Nephron (organoid): ENCODE results near the gene YBX1.

Experiments used
- H3K27ac Mint-ChIP-seq, 3 experiments: 2 replicates each; pipeline ENCODE4 v1.8.0; 2020; ENCODE audit warnings: mixed read lengths in 3 of 3, mild to moderate bottlenecking in 2 of 3, moderate library complexity in 1 of 3
- H3K27me3 Mint-ChIP-seq: 2 replicates; pipeline ENCODE4 v1.8.0; 2021; ENCODE audit warnings: low read depth, mild to moderate bottlenecking, moderate library complexity, mixed read lengths
- H3K36me3 Mint-ChIP-seq: 2 replicates; pipeline ENCODE4 v1.8.0; 2020; ENCODE audit warnings: low read depth, mixed read lengths
- H3K4me1 Mint-ChIP-seq: 2 replicates; pipeline ENCODE4 v1.8.0; 2020; ENCODE audit warnings: mixed read lengths
- H3K4me3 Mint-ChIP-seq, 3 experiments: 2 replicates each; pipeline ENCODE4 v1.8.0; 2020; ENCODE audit warnings: mild to moderate bottlenecking in 3 of 3, mixed read lengths in 3 of 3, moderate library complexity in 2 of 3
- H3K9me3 Mint-ChIP-seq: 2 replicates; pipeline ENCODE4 v1.8.0; 2020; ENCODE audit warnings: mixed read lengths
- TF ChIP-seq, protein P1 (sequence below), 3 experiments: fragments of 200-600 bp; sonication (generic); IDR thresholded peaks; one replicate each; pipeline ENCODE4 v1.5.0; 2021; ENCODE audit warnings: antibody characterized with exemption in 3 of 3; ENCODE audit not compliant: unreplicated experiment in 3 of 3

Gene YBX1

DNA sequence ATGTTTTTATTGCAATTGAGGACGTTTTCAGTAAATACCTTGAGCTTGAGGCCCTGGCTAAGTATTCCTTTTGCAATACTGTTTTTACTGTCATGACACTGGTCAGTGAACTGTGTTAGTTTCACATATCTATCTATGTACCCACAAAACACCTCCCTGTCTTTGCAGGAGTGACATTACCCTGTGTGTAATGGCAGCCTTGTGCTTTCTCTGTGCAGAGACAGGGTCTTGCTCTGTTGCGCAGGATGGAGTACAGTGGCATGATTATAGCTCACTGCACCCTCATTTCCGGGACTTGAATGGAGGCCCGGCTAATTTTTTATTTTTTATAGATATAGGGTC is 8.9 kb downstream of the YBX1 start:
- Mint-ChIP-seq H3K27me3 (no peaks in the 10 kb centered on the region), H3K27ac (peak overlapping the region in 1 of 3 experiments; percentile 81), H3K36me3 (peaks cover 46% of the 10 kb centered on the region), H3K4me1 (peaks cover 64% of the 10 kb centered on the region), H3K9me3 (no peaks in the 10 kb centered on the region), H3K4me3 (no peak overlapping the region)
- TF ChIP-seq, protein P1, sequence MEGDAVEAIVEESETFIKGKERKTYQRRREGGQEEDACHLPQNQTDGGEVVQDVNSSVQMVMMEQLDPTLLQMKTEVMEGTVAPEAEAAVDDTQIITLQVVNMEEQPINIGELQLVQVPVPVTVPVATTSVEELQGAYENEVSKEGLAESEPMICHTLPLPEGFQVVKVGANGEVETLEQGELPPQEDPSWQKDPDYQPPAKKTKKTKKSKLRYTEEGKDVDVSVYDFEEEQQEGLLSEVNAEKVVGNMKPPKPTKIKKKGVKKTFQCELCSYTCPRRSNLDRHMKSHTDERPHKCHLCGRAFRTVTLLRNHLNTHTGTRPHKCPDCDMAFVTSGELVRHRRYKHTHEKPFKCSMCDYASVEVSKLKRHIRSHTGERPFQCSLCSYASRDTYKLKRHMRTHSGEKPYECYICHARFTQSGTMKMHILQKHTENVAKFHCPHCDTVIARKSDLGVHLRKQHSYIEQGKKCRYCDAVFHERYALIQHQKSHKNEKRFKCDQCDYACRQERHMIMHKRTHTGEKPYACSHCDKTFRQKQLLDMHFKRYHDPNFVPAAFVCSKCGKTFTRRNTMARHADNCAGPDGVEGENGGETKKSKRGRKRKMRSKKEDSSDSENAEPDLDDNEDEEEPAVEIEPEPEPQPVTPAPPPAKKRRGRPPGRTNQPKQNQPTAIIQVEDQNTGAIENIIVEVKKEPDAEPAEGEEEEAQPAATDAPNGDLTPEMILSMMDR (IDR thresholded peaks at IDR 0.05; ENCODE audit: unreplicated experiment in 3 of 3): no peak

DNA sequence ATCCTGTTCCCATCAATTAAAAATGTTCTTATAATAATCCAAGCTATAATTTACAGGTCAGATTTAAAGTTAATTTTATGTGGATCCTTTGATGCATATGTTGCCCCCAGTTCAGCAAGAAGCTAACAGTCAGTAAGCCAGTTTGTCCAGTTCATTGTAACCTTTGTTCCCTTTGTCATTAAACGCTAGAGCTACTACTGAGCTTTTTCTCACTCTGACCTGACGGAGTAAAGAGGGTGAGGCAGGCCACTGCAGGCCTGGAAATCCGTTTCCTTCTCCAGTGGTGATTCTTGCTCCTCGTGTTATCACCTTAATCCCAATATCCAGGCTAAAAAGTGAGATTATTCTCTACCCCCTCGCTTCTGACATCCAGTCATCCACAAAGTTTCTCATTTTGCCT is 10.2 kb downstream of the YBX1 start:
- peak overlapping the region in 2 of 3 experiments; percentile 2 to 6 for H3K4me3 Mint-ChIP-seq
- TF ChIP-seq, protein P1 (IDR thresholded peaks at IDR 0.05; ENCODE audit: unreplicated experiment in 3 of 3): no peak
- H3K36me3 Mint-ChIP-seq: peaks cover 54% of the 10 kb centered on the region
- no peaks in the 10 kb centered on the region for H3K27me3 Mint-ChIP-seq
- peaks cover 54% of the 10 kb centered on the region for H3K4me1 Mint-ChIP-seq
- no peaks in the 10 kb centered on the region for H3K9me3 Mint-ChIP-seq
- peak overlapping the region; percentile 27 to 95 (median 65) for H3K27ac Mint-ChIP-seq

GRCh38 chr1:42692911-42693310 is 10.7 kb downstream of the YBX1 start:
- no peaks in the 10 kb centered on the region for H3K27me3 Mint-ChIP-seq
- H3K36me3 Mint-ChIP-seq: peaks cover 54% of the 10 kb centered on the region
- peaks cover 49% of the 10 kb centered on the region for H3K4me1 Mint-ChIP-seq

GRCh38 chr1:42698081-42698813 is 16.0 kb downstream of the YBX1 start:
- Mint-ChIP-seq H3K36me3 (peaks cover 90% of the 10 kb centered on the region), H3K27me3 (no peaks in the 10 kb centered on the region), H3K4me3 (no peak overlapping the region), H3K9me3 (no peaks in the 10 kb centered on the region), H3K4me1 (peaks cover 2% of the 10 kb centered on the region), H3K27ac (no peak overlapping the region)
- TF ChIP-seq, protein P1 (IDR thresholded peaks at IDR 0.05; ENCODE audit: unreplicated experiment in 3 of 3): no peak

More at GRCh38 chr1:42692911-42693310, 10.7 kb downstream of the YBX1 start:
- Mint-ChIP-seq H3K27ac (peak overlapping the region; percentile 27 to 95 (median 65)), H3K9me3 (no peaks in the 10 kb centered on the region), H3K4me3 (peak overlapping the region in 2 of 3 experiments; percentile 2 to 6)
- TF ChIP-seq, protein P1 (IDR thresholded peaks at IDR 0.05; ENCODE audit: unreplicated experiment in 3 of 3): no peak

DNA sequence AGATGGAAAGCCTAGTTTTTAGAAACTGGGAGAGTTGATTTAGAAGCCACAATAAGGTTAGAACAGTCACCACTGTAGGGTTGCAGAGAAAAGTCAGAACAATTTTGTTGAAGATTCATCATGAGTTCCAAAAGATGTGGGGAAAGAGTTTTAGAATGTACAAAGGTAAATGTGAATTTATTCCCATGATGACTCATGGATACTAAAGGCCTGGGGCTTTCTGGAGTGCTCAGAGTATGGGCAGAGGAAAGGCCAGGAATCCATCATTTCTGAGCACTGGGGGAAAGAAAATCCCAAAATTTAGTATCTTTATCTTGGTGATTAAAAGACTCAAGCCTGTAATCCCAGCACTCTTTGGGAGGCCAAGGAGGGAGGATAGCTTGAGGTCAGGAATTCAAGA is 17.8 kb downstream of the YBX1 start:
- Mint-ChIP-seq H3K27me3 (no peaks in the 10 kb centered on the region), H3K27ac (no peak overlapping the region), H3K4me1 (no peaks in the 10 kb centered on the region), H3K36me3 (peaks cover 95% of the 10 kb centered on the region), H3K9me3 (peaks cover under 1% of the 10 kb centered on the region), H3K4me3 (no peak overlapping the region)
- TF ChIP-seq, protein P1 (IDR thresholded peaks at IDR 0.05; ENCODE audit: unreplicated experiment in 3 of 3): no peak
